HepG2 (cell line): ENCODE measurements around the gene THOC2. TPM values are rescaled to one million over a fixed set of nuclear protein-coding genes. Genes with fewer than 3 reads are reported as not detected.
"Not testable (repeated sequence)": the region's sequence is repeated elsewhere in the genome, so short reads cannot be mapped to it uniquely, and the experiment has no call there.

Experiments
- ATAC-seq: fragments of 200-7000 bp; cut with Tn5 transposase; 3 replicates; pipeline ENCODE4 v1.9.1; 2020; ENCODE audit warnings: mild to moderate bottlenecking, moderate library complexity
- BruUV-seq: library from RNA; stranded (reverse); fragments of 400-500 nt; replicated peaks from 2 replicates; lab custom pipeline; 2021; lab: Mats Ljungman, UMichigan
- CTCF ChIA-PET: fragments of 300-600 bp; formaldehyde crosslinking; extraction: SDS; loops from one replicate; lab custom pipeline; 2021; ENCODE audit warnings: low total read pairs, inconsistent platforms, low intra/inter-chr PET ratio; lab: Yijun Ruan, JAX
- POLR2A ChIA-PET: fragments of 350-600 bp; sonication (Branson Sonifier 250); formaldehyde crosslinking; loops from one replicate; lab custom pipeline; 2020; ENCODE audit warnings: antibody characterized with exemption, inconsistent platforms; lab: Yijun Ruan, JAX
- DNase-seq: peaks from one replicate; pipeline ENCODE4 v3.0.0-alpha.2; 2015; ENCODE audit warnings: low spot score
- FAIRE-seq: peaks from 3 replicates; lab custom pipeline; 2011; peaks lifted over from hg19 to GRCh38; lab: Jason Lieb, UNC
- H2AFZ ChIP-seq: one replicate; pipeline ENCODE4 v1.6.1; 2011; ENCODE audit warnings: low read length, inconsistent platforms
- H3K27ac ChIP-seq: fragments of 300-600 bp; 3 replicates; pipeline ENCODE4 v1.8.0; 2011; ENCODE audit warnings: mixed run types, mild to moderate bottlenecking, mixed read lengths, low read length, inconsistent platforms; ENCODE audit not compliant: insufficient read depth; ENCODE audit errors: extremely low read length
- H3K27me3 ChIP-seq, 2 experiments: fragments of 200-600 bp in 1 of 2; 2 replicates in 1 of 2; 3 replicates in 1 of 2; pipeline versions ENCODE4 v1.6.0 to v1.8.0; 2011; ENCODE audit warnings: low read length in 2 of 2, mild to moderate bottlenecking in 2 of 2, moderate library complexity in 2 of 2, inconsistent platforms in 1 of 2; ENCODE audit not compliant: insufficient read depth in 2 of 2, control insufficient read depth in 1 of 2
- H3K36me3 ChIP-seq, 2 experiments: fragments of 200-600 bp in 1 of 2; replicated peaks in 1 of 2; 2 replicates in 1 of 2; 3 replicates in 1 of 2; pipeline versions ENCODE4 v1.5.1 to v1.8.0; 2011; ENCODE audit warnings: low read length in 2 of 2, inconsistent platforms in 1 of 2; ENCODE audit not compliant: insufficient read depth in 2 of 2, control insufficient read depth in 1 of 2
- H3K4me1 ChIP-seq: 2 replicates; pipeline ENCODE4 v1.5.1; 2012; ENCODE audit warnings: low read length, inconsistent platforms; ENCODE audit not compliant: insufficient read depth
- H3K4me2 ChIP-seq: 2 replicates; pipeline ENCODE4 v1.6.0; 2011; ENCODE audit warnings: low read depth, low read length, inconsistent platforms
- H3K4me3 ChIP-seq, 3 experiments: fragments of 200-600 bp in 1 of 3; sonication (generic), shearing (Covaris generic) in 1 of 3; replicated peaks in 1 of 3; 2 replicates each; pipeline ENCODE4 v1.5.1; 2011 to 2016; ENCODE audit warnings: low read length in 3 of 3, inconsistent platforms in 2 of 3, low read depth in 2 of 3, mild to moderate bottlenecking in 2 of 3, control low read depth in 1 of 3, mixed read lengths in 1 of 3; ENCODE audit not compliant: insufficient read depth in 1 of 3
- H3K79me2 ChIP-seq: one replicate; pipeline ENCODE4 v1.6.1; 2011; ENCODE audit warnings: low read length, inconsistent platforms; ENCODE audit not compliant: insufficient read depth
- H3K9ac ChIP-seq: 2 replicates; pipeline ENCODE4 v1.6.0; 2011; ENCODE audit warnings: mild to moderate bottlenecking, low read depth, low read length, inconsistent platforms; ENCODE audit not compliant: insufficient read depth
- H3K9me3 ChIP-seq: 2 replicates; pipeline ENCODE4 v1.5.1; 2012; ENCODE audit warnings: mild to moderate bottlenecking, low read length
- H4K20me1 ChIP-seq: 2 replicates; pipeline ENCODE4 v1.6.0; 2011; ENCODE audit warnings: inconsistent platforms, mild to moderate bottlenecking, low read length, moderate library complexity; ENCODE audit not compliant: insufficient read depth
- RORA ChIP-seq: sonication (generic); formaldehyde crosslinking; IDR thresholded peaks from 2 replicates; pipeline ENCODE4 v1.5.0; 2020; ENCODE audit warnings: mild to moderate bottlenecking, missing genetic modification reagents, moderate library complexity
- ZNF230 ChIP-seq: sonication (generic); formaldehyde crosslinking; IDR thresholded peaks from 2 replicates; pipeline ENCODE4 v1.4.0; 2020; ENCODE audit warnings: mild to moderate bottlenecking, missing genetic modification reagents
- ZNF501 ChIP-seq: sonication (generic); formaldehyde crosslinking; IDR thresholded peaks from 2 replicates; pipeline ENCODE4 v1.5.1; 2020; ENCODE audit warnings: mild to moderate bottlenecking, moderate library complexity, missing genetic modification reagents
- WGBS: methylation state at CpG from one replicate; pipeline ENCODE4 v1.1.6; 2017; ENCODE audit warnings: low lambda C conversion rate; 5-methylcytosine and 5-hydroxymethylcytosine counted together
- in situ Hi-C: cut with HindIII; loops from 2 replicates; pipeline ENCODE4 v1.10.0; 2017; ENCODE audit warnings: low pct_unique_long_range_greater_than_20kb; ENCODE audit not compliant: extremely low pct_ligation_motif_present
- intact Hi-C: fragments of 100-400 bp; cut with micrococcal nuclease; formaldehyde crosslinking; loops from one replicate; pipeline ENCODE4 v1.10.0; 2022; ENCODE audit not compliant: unreplicated experiment
- polyA plus RNA-seq, 8 experiments: library from polyadenylated mRNA; depleted of rRNA in 3 of 8; stranded (reverse) in 7 of 8; unstranded in 1 of 8; fragments of >200 nt; fragmentation: Illumina TruSeq in 4 of 8; extraction: Trizol in 4 of 8; gene quantifications; 2 replicates each; pipeline versions ENCODE4 v1.2.1 to v1.2.3, GENCODE V29; 2011 to 2016; ENCODE audit warnings: low read depth in 4 of 8, missing spikeins in 1 of 8, mixed read lengths in 1 of 8; ENCODE audit not compliant: insufficient read depth in 1 of 8
- total RNA-seq, 5 experiments: library from RNA; depleted of rRNA; stranded (reverse); fragments of >200 nt; fragmentation: Illumina TruSeq; extraction: Trizol; gene quantifications; 2 replicates each; pipeline ENCODE4 v1.2.3, GENCODE V29; 2016; ENCODE audit warnings: low read depth in 1 of 5
- TF ChIP-seq, protein P1 (sequence below), 2 experiments: fragments of 450-650 bp in 1 of 2; sonication (generic) in 1 of 2; formaldehyde crosslinking in 1 of 2; IDR thresholded peaks; 2 replicates each; pipeline versions ENCODE4 v1.6.1 to v1.8.0; 2016 to 2022; ENCODE audit warnings: antibody characterized with exemption in 1 of 2, mild to moderate bottlenecking in 1 of 2, missing genetic modification reagents in 1 of 2
- TF ChIP-seq, protein P2 (sequence below): IDR thresholded peaks from 2 replicates; pipeline ENCODE4 v1.6.1; 2018; ENCODE audit warnings: missing genetic modification reagents

Gene THOC2
- total and polyA plus RNA-seq, 2 of the 13 experiments (the other 11 are each of a cell fraction or from before 2014, with no cell fraction given) = 87.1 to 101 TPM

DNA sequence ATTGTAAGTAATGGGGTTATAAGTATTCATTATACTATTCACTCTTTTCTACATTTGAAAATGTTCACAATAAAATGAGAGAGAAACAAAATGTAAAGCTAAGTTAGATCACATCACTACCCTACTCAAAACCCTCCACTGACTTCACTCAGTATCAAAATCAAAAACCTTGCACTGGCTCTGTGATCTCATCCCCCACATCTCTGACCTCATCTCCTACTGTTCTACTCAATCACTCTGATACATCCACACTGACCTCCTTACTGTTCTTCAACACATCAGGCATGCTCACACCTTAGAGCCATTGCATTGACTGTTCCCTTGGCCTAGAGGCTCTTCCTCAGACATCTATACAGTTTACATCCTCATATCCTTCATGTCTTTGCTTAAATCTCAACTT lies 50.7 kb downstream of the THOC2 start:
- ChIA-PET CTCF (no interaction called here), POLR2A (no interaction called here)
- in situ Hi-C loops (no loop called here), intact Hi-C loops (no loop called here)
- DNase-seq (no peak), FAIRE-seq (no peak), ATAC-seq (no peak)
- H2AFZ ChIP-seq = no peak overlapping the region
- no peaks in the 10 kb centered on the region for H3K79me2 ChIP-seq
- no TSS peak for BruUV-seq
- H3K9me3 ChIP-seq = no peaks in the 10 kb centered on the region
- H3K4me1 ChIP-seq = no peaks in the 10 kb centered on the region
- H3K36me3 ChIP-seq = peaks cover 0 to 10% of the 10 kb centered on the region in 2 experiments; a peak in 3 of 5 replicates
- TF ChIP-seq ZNF230 (CRISPR knock-in tag) (no peak), ZNF501 (no peak), RORA (CRISPR knock-in tag) (no peak)
- TF ChIP-seq, protein P1, sequence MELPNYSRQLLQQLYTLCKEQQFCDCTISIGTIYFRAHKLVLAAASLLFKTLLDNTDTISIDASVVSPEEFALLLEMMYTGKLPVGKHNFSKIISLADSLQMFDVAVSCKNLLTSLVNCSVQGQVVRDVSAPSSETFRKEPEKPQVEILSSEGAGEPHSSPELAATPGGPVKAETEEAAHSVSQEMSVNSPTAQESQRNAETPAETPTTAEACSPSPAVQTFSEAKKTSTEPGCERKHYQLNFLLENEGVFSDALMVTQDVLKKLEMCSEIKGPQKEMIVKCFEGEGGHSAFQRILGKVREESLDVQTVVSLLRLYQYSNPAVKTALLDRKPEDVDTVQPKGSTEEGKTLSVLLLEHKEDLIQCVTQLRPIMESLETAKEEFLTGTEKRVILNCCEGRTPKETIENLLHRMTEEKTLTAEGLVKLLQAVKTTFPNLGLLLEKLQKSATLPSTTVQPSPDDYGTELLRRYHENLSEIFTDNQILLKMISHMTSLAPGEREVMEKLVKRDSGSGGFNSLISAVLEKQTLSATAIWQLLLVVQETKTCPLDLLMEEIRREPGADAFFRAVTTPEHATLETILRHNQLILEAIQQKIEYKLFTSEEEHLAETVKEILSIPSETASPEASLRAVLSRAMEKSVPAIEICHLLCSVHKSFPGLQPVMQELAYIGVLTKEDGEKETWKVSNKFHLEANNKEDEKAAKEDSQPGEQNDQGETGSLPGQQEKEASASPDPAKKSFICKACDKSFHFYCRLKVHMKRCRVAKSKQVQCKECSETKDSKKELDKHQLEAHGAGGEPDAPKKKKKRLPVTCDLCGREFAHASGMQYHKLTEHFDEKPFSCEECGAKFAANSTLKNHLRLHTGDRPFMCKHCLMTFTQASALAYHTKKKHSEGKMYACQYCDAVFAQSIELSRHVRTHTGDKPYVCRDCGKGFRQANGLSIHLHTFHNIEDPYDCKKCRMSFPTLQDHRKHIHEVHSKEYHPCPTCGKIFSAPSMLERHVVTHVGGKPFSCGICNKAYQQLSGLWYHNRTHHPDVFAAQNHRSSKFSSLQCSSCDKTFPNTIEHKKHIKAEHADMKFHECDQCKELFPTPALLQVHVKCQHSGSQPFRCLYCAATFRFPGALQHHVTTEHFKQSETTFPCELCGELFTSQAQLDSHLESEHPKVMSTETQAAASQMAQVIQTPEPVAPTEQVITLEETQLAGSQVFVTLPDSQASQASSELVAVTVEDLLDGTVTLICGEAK (IDR thresholded peaks at IDR 0.05) = no peak
- TF ChIP-seq, protein P1 (CRISPR knock-in tag; IDR thresholded peaks at IDR 0.05) = no peak
- TF ChIP-seq, protein P2, sequence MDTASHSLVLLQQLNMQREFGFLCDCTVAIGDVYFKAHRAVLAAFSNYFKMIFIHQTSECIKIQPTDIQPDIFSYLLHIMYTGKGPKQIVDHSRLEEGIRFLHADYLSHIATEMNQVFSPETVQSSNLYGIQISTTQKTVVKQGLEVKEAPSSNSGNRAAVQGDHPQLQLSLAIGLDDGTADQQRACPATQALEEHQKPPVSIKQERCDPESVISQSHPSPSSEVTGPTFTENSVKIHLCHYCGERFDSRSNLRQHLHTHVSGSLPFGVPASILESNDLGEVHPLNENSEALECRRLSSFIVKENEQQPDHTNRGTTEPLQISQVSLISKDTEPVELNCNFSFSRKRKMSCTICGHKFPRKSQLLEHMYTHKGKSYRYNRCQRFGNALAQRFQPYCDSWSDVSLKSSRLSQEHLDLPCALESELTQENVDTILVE (CRISPR knock-in tag) = no peak
- H3K27me3 ChIP-seq = no peaks in the 10 kb centered on the region
- H3K4me3 ChIP-seq = no peak overlapping the region
- no peak overlapping the region for H3K27ac ChIP-seq
- no peaks in the 10 kb centered on the region for H4K20me1 ChIP-seq
- no peak overlapping the region for H3K4me2 ChIP-seq
- no peak overlapping the region for H3K9ac ChIP-seq

GRCh38 chrX:123679733-123680460 lies 53.0 kb downstream of the THOC2 start:
- H2AFZ ChIP-seq, FAIRE-seq, ATAC-seq, H4K20me1 ChIP-seq, CTCF ChIA-PET, H3K27me3 ChIP-seq, H3K4me1 ChIP-seq, DNase-seq, H3K4me2 ChIP-seq, in situ Hi-C loops, POLR2A ChIA-PET, H3K4me3 ChIP-seq, intact Hi-C loops, BruUV-seq, H3K9ac ChIP-seq, H3K79me2 ChIP-seq, H3K9me3 ChIP-seq, H3K27ac ChIP-seq: not testable (repeated sequence)
- H3K36me3 ChIP-seq = peaks cover 0 to 16% of the 10 kb centered on the region in 2 experiments; a peak in 3 of 5 replicates
- WGBS = 97% methylated on average over 15 of the region's 15 CpGs
